ENCODE results near the gene LYVE1. TPM values are rescaled to one million over a fixed set of nuclear protein-coding genes. Genes with fewer than 3 reads are reported as not detected.

Gene LYVE1
- total RNA-seq, 1 experiment from 2014 or later, result 0.31 TPM

DNA sequence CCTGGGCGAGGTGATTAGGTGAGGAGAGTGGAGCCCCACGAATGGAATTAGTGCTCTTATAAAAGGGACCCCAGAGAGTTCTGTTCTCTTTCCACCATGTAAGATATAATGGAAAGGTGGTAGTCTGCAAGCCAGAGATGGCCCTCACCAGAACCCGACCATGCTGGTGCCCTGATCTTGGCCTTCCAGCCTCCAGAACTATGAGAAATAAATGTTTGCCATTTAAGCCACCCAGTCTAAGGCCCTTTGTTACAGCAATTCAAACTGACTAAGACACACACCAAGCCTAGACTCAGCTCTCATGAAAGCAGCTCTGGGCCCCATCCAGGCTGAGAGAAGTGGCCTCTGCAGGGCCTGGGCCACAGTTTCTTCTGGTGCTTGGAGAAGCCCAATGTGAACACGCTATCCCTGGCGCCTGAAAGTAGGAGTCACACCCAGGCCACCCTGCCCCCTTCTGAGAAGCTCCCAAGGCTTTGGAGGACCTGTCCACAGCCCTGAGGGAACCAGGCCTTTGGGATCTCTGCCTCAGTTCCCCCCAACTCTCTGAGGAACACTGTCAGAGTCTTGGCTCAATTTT is 35.3 kb upstream of the LYVE1 start:
- ATAC-seq, result no peak
- no peak for DNase-seq (ENCODE audit: low read depth, low spot score)
- Histone ChIP-seq H3K27me3 (ENCODE audit: control insufficient read depth, insufficient read depth, low read length) (peaks cover 9% of the 10 kb centered on the region; the same call in 1 of the 2 replicates), H3K9me3 (ENCODE audit: control insufficient read depth, insufficient read depth, low read depth, low read length) (no peaks in the 10 kb centered on the region), H3K4me3 (ENCODE audit: low read depth in 2 of 2, low read length in 2 of 2) (no peak overlapping the region), H3K27ac (ENCODE audit: low read length) (no peak overlapping the region), H3K36me3 (ENCODE audit: control insufficient read depth, insufficient read depth, low read length) (no peaks in the 10 kb centered on the region), H3K4me1 (ENCODE audit: control insufficient read depth, insufficient read depth, low read length) (no peaks in the 10 kb centered on the region)
- CTCF ChIA-PET, result no interaction called here
- intact Hi-C loops (cut with micrococcal nuclease; ENCODE audit: unreplicated experiment) (no loop called here), in situ Hi-C loops (cut with HindIII; ENCODE audit: low pct_unique_long_range_greater_than_20kb, low sequenced_read_pairs) (no loop called here)
- POLR2A ChIA-PET, result interaction anchor here (0.5 kb wide), 1 partner anchor 128 kb away, joined by 4 read pairs; no protein-coding TSS in a partner anchor
- BruUV-seq (replicated peaks), result no TSS peak
- TF ChIP-seq POLR2AphosphoS5 (IDR thresholded peaks at IDR 0.05; ENCODE audit: low read depth, low read length), result no peak

DNA sequence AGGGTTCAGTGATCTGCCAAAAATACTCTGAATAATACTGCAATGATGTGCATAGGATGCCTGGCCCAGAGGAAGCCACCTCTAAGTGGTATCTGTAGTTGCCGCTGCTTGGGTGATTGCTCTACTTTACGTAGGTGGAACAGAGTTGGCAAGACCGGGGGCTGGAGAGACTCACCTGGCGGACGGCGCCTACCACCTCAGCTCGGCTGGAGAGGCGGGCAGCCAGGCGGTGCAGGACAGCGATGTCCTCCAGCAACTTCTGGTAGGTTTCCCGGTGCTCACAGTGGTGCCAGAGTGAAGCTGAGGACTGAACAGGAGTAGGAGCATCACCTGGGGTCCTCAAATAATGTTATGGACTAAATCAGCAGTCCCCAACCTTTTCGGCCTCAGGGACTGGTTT is 34.5 kb upstream of the LYVE1 start:
- Histone ChIP-seq H3K4me3 (ENCODE audit: low read depth in 2 of 2, low read length in 2 of 2) (no peak overlapping the region), H3K4me1 (ENCODE audit: control insufficient read depth, insufficient read depth, low read length) (no peaks in the 10 kb centered on the region), H3K36me3 (ENCODE audit: control insufficient read depth, insufficient read depth, low read length) (no peaks in the 10 kb centered on the region), H3K27ac (ENCODE audit: low read length) (no peak overlapping the region), H3K9me3 (ENCODE audit: control insufficient read depth, insufficient read depth, low read depth, low read length) (no peaks in the 10 kb centered on the region), H3K27me3 (ENCODE audit: control insufficient read depth, insufficient read depth, low read length) (peaks cover 9% of the 10 kb centered on the region; the same call in 1 of the 2 replicates)
- BruUV-seq (replicated peaks), result no TSS peak
- in situ Hi-C loops (cut with HindIII; ENCODE audit: low pct_unique_long_range_greater_than_20kb, low sequenced_read_pairs) (no loop called here), intact Hi-C loops (cut with micrococcal nuclease; ENCODE audit: unreplicated experiment) (no loop called here)
- DNase-seq (ENCODE audit: low read depth, low spot score), result no peak
- no peak for ATAC-seq
- TF ChIP-seq POLR2AphosphoS5 (IDR thresholded peaks at IDR 0.05; ENCODE audit: low read depth, low read length), result no peak
- TF ChIP-seq, protein P1, sequence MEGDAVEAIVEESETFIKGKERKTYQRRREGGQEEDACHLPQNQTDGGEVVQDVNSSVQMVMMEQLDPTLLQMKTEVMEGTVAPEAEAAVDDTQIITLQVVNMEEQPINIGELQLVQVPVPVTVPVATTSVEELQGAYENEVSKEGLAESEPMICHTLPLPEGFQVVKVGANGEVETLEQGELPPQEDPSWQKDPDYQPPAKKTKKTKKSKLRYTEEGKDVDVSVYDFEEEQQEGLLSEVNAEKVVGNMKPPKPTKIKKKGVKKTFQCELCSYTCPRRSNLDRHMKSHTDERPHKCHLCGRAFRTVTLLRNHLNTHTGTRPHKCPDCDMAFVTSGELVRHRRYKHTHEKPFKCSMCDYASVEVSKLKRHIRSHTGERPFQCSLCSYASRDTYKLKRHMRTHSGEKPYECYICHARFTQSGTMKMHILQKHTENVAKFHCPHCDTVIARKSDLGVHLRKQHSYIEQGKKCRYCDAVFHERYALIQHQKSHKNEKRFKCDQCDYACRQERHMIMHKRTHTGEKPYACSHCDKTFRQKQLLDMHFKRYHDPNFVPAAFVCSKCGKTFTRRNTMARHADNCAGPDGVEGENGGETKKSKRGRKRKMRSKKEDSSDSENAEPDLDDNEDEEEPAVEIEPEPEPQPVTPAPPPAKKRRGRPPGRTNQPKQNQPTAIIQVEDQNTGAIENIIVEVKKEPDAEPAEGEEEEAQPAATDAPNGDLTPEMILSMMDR (IDR thresholded peaks at IDR 0.05), result no peak
- TF ChIP-seq, protein P2, sequence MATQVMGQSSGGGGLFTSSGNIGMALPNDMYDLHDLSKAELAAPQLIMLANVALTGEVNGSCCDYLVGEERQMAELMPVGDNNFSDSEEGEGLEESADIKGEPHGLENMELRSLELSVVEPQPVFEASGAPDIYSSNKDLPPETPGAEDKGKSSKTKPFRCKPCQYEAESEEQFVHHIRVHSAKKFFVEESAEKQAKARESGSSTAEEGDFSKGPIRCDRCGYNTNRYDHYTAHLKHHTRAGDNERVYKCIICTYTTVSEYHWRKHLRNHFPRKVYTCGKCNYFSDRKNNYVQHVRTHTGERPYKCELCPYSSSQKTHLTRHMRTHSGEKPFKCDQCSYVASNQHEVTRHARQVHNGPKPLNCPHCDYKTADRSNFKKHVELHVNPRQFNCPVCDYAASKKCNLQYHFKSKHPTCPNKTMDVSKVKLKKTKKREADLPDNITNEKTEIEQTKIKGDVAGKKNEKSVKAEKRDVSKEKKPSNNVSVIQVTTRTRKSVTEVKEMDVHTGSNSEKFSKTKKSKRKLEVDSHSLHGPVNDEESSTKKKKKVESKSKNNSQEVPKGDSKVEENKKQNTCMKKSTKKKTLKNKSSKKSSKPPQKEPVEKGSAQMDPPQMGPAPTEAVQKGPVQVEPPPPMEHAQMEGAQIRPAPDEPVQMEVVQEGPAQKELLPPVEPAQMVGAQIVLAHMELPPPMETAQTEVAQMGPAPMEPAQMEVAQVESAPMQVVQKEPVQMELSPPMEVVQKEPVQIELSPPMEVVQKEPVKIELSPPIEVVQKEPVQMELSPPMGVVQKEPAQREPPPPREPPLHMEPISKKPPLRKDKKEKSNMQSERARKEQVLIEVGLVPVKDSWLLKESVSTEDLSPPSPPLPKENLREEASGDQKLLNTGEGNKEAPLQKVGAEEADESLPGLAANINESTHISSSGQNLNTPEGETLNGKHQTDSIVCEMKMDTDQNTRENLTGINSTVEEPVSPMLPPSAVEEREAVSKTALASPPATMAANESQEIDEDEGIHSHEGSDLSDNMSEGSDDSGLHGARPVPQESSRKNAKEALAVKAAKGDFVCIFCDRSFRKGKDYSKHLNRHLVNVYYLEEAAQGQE (IDR thresholded peaks at IDR 0.05; ENCODE audit: insufficient read depth in 1 of 2, low read depth in 2 of 2, low read length in 1 of 2), result no peak
- TF ChIP-seq TCF7L2 (IDR thresholded peaks at IDR 0.05; ENCODE audit: low read depth, low read length), result no peak
- no peak for TF ChIP-seq SIN3A (IDR thresholded peaks at IDR 0.05; ENCODE audit: borderline replicate concordance, insufficient read depth, low read depth, low read length)
- CTCF ChIA-PET, result no interaction called here
- POLR2A ChIA-PET, result interaction anchor here (0.5 kb wide), 1 partner anchor 127 kb away, joined by 4 read pairs; no protein-coding TSS in a partner anchor

DNA sequence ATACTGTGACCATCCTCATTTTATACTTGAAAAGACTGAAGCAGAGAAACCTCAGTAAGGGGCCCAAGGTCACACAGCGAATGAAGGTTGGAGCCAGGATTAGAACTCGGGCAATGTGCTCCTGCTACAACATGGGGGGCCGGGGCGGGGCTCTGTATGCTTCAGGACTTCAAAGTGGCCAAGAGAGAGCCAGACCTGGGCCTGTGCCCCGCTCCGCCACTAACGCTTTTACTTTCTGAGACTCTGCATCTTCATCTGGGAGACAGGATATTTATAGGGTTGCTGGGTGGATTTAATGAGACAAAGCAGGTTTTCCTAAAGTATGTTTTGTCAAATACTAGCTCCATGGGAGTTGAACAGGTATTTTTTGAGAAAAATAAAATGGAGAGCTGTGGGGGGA is 33.9 kb upstream of the LYVE1 start:
- Histone ChIP-seq H3K4me3 (ENCODE audit: low read depth in 2 of 2, low read length in 2 of 2) (no peak overlapping the region), H3K27ac (ENCODE audit: low read length) (no peak overlapping the region), H3K36me3 (ENCODE audit: control insufficient read depth, insufficient read depth, low read length) (no peaks in the 10 kb centered on the region), H3K27me3 (ENCODE audit: control insufficient read depth, insufficient read depth, low read length) (peaks cover 9% of the 10 kb centered on the region; the same call in 1 of the 2 replicates), H3K9me3 (ENCODE audit: control insufficient read depth, insufficient read depth, low read depth, low read length) (no peaks in the 10 kb centered on the region), H3K4me1 (ENCODE audit: control insufficient read depth, insufficient read depth, low read length) (no peaks in the 10 kb centered on the region)
- intact Hi-C loops (cut with micrococcal nuclease; ENCODE audit: unreplicated experiment), result no loop called here
- ChIA-PET POLR2A (no interaction called here), CTCF (no interaction called here)
- in situ Hi-C loops (cut with HindIII; ENCODE audit: low pct_unique_long_range_greater_than_20kb, low sequenced_read_pairs), result no loop called here
- TF ChIP-seq POLR2AphosphoS5 (IDR thresholded peaks at IDR 0.05; ENCODE audit: low read depth, low read length) (no peak), TCF7L2 (IDR thresholded peaks at IDR 0.05; ENCODE audit: low read depth, low read length) (no peak), SIN3A (IDR thresholded peaks at IDR 0.05; ENCODE audit: borderline replicate concordance, insufficient read depth, low read depth, low read length) (no peak)
- TF ChIP-seq, protein P2 (IDR thresholded peaks at IDR 0.05; ENCODE audit: insufficient read depth in 1 of 2, low read depth in 2 of 2, low read length in 1 of 2), result no peak
- TF ChIP-seq, protein P1 (IDR thresholded peaks at IDR 0.05), result no peak
- no peak for ATAC-seq
- no peak for DNase-seq (ENCODE audit: low read depth, low spot score)
- BruUV-seq (replicated peaks), result no TSS peak
